NCI-H2081 (cell line): Measurements from ENCODE around the gene COQ7.

Experiments
- DNase-seq, 2 experiments: peaks; one replicate each; lab custom pipeline; 2025; lab: John Stamatoyannopoulos, UW

The COQ7 gene

DNA sequence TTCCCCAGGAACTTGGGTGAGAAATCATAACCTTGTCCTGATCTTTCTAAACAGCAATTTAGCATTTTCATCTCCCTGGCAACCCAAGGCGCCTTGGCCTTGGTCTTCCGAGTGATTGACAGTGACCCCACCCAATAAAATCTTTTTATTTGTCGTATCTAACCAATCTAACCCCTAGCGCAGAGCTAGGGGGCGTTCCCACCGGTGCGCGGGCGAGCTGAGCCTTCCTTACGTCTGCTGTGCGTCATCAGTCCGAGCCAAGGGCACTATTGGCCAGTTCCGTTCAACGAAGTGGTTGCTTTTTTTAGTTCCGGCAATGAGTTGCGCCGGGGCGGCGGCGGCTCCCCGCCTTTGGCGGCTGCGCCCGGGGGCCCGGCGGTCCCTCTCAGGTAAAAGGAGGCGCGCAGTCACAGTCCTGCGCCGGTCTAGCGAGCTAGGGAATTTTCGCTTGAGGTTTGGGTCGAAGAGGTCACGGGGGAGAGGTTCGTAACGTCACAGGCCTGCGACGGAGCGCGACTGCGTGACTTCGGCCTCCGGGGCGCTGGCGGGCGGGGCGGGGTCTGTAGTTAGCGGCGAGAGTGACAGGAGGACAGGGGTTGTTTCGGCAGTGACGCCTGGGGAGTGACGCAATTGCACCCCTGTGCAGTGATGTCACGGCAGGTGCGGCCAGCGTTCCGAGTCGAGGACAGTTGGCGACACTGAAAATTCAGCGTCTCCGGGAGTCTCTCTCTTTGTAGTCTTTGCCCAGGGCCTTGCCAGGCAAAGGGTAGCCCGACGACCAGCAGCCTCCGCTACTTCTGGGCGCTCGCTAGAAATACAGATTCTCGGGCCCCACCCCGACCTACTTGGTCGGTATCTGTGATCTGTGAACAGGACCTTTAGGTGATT is at the start of gene COQ7:
Gene COQ7 (plus strand): TSS at position 266 of the 888 bp plus-strand sequence. CDS start 51 bp downstream, at position 317.
- DNase-seq = peak; percentile 98 to 100

DNA sequence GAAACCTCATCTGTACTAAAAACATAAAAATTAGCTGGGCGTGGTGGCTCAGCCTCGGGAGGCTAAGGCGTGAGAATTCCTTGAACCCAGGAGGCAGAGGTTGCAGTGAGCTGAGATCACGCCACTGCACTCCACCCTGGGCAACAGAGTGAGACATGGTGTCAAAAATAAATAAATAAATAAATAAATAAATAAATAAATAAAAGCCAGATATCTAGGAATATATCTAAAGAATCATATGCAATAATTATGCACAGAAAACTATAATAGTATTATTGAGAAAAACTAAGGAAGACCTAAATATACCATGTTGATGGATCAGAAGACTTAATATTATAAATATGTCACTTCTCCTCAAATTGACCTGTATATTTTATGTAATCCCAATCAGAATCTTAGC is 46.7 kb upstream of the COQ7 start:
- no peak for DNase-seq

DNA sequence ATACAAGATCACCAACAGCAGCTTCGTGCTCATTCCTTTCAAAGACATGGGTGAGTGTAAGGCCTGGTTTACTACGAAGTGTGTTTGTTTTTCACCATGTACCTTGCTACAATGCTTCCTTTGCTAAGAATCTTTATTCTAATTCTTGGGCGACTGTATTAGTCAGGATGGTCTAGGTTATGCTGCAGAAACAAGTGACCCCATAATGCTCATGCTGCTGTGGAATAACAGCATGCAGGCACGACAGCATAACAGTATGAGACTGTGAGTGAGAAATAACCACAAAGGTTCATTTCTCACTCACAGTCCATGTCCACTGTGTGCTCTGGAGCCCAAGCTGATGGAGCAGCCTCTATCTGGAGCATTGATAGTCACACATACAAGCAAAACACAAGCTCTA is 45.7 kb upstream of the COQ7 start:
- no peak for DNase-seq

DNA sequence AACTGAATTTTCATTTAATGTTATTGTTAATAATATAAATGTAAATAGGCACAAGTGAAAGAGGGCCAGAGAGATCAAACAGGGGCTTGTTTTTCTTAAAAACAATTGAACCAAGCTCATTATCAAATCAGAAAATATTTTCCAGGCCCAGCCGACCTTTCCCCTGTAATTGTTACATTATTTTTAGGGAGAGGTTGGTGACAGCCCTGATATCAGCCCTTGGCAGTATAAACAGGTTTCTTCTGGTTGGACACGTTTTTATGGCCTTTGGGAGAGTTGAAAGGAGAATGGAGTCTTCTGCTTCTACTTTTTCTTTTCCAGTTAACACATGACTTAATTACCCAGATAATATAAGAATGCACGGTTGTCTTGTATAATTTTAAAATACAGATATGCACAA is 40.0 kb upstream of the COQ7 start:
- no peak for DNase-seq

DNA sequence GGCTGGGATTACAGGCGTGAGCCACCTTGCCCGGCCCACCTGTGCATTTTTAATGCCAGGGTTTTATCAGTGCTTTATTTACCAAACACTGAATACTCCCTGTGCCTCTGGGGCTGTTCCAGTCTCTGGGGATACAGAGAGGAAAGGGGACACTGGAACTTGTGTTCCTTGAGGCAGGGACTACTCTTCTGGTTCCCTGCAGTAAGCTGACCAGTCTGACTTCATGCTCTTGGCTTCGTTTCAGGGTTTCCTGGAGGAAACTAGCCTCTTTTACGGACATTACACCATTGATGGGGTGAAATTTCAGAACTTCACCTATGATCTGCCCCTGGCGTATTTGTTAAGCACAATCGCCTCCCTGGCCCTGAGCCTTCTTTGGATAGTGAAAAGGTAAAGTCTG is 37.4 kb upstream of the COQ7 start:
- DNase-seq = no peak

DNA sequence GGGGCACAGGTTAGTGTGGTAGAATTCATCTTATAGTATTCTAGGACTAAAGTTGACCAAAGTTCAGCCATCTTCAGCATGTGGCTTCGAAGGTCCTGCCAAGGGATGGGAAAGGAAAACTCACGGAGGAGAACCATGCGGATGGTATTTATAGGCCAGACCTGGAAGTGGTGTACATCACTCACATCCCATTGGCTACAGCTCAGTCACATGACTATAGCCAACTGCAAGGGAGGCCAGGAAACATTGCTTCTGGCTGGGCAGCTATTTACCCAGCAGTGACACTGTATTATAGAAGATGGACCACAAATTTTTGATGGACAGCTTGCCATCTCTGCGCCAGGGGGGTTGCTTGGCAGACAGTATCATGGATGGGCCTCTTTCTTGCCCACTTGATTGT is 35.7 kb upstream of the COQ7 start:
- DNase-seq = no peak

DNA sequence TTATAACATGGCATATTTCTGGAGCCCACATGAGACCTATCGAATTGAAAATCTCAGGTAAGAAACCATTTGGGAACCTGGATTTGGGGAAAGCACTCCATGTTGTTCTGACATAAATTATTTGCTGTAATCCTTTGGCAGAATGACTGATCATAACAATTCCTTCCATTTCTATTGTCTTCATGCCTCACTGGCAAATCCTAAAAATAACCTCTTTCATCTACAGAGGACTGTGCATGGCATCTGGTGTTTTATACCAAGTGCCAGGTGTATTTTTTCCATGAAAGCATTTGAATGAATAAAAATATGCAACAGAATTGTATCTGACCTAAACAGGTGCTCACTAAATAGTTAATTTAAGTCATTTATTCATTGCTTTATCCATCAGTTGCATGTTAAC is 33.7 kb upstream of the COQ7 start:
- no peak for DNase-seq

DNA sequence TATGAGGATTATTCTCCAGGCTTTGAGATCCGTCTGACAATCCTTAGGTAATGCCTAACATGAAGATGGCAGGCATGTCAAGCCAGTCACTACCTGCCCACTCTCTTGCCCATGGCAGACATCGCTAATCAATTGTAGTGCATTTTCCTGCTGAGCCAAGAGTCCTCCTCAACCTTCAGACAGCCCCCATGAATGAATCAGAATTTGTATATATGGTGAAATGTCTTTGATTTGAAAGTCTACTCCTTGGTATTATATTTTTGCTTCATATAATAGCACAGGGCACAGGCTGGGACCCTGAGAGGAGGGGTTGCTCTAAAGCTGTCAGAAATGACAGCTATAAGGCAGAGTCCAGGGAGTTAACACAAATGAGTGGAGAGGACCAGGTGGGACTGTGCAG is 27.0 kb upstream of the COQ7 start:
- no peak for DNase-seq

DNA sequence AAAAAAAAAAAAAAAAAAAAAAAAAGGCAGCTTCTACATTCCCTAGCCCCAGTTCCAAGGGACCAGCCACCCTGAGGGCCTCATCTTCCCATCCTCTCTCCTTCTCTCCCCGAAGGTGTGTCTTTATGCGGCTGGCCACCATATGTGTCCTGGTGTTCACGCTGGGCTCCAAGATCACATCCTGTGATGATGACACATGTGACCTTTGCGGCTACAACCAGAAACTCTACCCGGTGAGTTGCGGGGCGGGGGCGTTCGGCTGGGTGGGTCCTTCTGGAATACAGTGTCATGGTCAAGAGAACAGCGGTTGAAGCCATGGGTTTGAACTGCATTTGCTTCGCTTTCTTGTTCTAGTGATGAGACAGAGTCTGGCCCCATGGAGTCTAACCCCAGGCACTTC is 22.6 kb upstream of the COQ7 start:
- DNase-seq = no peak

DNA sequence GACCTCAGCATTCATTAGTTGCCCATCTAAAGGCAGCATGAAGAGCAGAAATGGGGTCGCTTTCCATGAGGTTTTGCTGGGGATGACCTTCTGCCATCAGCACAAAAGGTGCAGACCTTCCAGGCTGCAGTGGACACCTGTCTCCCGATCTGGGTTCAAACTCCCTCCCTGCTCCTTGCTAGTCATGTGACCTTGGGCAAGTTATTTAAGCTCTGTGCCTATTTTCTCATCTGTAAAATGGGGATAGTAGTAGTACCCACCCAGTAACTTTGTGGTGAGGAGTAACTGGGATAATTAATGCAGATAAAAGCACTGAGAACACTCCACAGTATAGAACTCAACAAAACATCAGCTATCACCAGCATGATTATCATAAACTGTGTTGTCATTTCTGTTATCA is 21.4 kb upstream of the COQ7 start:
- no peak for DNase-seq

DNA sequence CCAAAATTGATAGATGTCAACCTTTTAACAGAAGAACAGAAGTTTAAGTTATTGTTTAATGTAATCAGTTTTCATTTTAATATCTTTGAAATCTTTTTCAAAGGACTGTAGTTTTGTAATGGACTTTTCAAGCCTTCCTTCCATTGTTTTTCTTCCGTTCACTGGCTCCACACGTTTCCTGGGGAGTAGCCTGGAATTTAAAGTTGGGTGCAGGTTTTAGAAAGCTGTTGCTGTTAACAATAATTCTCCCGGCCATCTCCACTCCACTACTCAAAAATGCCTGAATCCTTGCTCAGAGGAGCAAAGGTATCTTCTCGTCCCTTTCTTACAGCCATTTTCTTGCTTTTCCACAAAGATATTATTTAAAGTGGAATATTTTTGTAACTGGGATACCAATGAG is 4.7 kb upstream of the COQ7 start:
- DNase-seq = no peak

DNA sequence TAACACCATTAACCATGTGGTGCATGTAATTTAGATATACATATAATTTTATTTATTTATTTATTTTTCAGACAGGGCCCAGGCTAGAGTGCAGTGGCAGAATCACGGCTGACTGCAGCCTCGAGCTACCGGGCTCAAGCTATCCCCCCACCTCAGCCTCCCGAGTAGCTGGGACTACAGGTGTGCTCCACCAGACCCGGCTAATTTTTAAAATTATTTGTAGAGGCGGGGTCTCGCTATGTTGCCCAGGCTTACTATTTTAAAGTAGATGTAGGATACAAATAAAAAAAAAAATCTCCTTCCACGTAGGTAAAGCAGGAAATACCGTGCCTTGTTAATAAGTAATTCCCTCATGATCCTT is 446 bp upstream of the COQ7 start:
- DNase-seq = no peak

DNA sequence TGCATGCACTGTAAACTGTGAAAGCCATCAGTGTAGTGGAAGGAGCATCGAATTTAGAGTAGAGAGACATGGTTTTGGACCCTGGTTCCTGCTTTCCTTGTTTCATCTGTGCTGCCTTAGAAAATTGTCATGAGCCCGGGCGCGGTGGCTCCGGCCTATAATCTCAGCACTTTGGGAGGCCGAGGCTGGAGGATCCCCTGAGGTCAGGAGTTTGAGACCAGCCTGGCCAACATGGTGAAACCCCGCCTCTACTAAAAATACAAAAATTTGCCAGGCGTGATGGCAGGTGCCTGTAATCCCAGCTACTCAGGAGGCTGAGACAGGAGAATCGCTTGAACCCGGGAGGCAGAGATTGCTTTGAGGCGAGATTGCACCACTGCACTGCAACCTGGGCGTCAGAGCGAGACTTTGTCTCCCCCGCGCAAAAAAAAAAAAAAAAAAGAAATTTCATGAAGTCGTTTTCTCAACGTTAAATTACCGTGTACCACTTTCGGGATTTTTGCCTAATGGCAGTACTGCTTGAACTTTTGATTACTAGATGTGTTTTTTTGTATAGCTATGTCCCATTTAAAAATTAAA is 912 bp downstream of the COQ7 start:
- DNase-seq = no peak

DNA sequence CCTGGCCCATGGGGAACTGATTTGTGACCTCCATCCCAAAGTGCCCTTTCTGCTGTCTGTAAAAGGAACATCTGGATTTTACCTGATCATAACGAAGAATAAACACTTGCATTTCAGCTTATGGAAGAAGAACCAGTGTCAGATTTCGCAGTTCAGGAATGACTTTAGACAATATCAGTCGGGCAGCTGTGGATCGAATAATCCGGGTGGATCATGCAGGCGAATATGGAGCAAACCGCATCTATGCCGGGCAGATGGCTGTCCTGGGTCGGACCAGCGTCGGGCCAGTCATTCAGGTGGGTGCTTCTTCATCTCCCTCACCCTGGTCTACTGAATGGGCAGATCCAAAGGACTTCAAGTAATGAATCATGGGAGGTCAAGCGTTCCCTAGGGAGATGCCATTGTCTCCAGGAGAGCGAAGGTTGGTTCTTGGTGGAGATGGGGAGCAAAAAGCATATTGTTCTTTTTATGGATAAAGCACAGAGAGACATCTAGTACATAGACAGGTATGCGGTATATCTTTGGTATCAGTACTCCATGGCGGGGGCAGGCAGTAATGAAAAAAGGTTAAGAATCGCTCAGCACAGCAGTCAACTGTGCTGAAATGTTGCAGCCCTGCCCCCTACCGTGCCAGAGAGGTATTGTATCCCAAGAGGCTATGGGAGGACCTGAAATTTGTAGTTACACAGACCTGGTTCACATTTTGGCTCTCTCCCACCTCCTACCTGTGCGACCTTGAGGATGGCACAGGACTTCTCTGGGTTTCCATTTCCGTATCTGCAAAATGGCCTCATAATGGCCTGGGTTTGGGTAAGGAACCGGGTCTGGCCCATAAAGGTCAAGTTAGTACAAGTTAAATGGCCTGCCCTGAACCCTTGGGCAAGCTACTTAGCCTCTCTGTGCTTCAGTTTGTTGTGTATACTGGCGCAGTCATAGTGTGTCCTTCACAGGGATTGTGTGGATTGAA is 4.7 kb downstream of the COQ7 start:
- no peak for DNase-seq

DNA sequence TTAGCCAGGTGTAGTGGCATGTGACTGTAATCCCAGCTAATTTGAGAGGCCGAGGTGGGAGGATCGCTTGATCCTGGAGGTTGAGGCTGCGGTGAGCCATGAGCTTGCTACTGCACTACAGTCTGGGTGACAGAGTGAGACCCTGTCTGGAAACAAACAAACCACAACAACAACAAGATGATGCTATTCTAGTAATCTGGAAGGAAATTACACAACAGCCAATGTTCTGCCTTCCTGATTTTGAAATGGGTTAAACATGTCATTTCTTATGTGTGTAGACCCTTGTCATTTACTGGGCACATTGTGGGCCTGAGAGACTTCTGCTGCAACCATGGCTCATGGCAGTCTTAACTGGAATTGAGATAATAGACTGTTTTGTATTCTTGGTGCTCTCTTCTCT is 5.9 kb downstream of the COQ7 start:
- DNase-seq = no peak

DNA sequence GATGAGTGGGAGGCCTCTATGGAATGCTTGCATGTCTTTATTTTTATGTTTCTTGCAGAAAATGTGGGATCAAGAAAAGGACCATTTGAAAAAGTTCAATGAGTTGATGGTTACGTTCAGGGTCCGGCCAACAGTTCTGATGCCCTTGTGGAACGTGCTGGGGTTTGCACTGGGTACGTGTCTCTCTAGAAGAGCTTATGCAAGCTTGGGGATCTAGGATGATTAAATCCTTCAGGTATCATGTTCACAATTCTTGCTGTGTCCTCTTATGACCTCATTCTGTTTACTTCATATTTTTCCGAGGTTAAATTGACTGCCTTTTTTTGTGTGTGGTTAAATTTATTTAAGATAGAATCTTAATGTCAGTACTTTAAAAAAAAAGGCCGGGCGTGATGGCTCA is 6.4 kb downstream of the COQ7 start:
- no peak for DNase-seq

DNA sequence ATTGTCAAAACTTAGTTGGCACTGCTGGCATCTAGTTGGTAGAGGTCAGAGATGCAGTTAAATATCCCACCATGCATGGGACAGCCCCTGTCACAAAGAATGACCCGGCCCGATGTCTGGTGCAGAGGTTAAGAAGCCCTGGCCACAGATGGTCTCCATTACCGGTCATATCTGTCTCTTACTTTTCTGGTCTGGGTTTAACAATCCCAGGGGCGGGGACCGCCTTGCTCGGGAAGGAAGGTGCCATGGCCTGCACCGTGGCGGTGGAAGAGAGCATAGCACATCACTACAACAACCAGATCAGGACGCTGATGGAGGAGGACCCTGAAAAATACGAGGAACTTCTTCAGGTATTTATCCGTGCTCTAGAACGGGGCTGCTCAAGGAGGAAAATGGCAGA is 8.1 kb downstream of the COQ7 start:
- DNase-seq = no peak

DNA sequence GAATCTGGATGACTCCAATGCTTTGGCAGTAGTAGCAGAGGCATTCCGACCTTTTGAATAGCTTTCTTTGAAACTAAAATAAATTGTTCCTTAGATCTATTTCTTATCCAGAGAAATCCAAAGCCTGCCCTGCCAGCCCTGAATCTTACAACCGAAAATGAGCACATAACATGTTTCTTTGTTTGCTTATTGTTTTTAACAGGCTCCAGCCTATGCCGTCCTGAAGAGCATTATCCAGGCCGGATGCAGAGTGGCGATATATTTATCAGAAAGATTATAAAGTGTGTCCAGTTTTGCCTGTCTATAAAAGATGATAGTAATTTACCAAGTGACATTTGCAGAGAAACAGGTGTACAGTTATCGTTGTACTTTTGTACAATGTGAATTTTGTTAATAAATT is 10.5 kb downstream of the COQ7 start:
- no peak for DNase-seq

DNA sequence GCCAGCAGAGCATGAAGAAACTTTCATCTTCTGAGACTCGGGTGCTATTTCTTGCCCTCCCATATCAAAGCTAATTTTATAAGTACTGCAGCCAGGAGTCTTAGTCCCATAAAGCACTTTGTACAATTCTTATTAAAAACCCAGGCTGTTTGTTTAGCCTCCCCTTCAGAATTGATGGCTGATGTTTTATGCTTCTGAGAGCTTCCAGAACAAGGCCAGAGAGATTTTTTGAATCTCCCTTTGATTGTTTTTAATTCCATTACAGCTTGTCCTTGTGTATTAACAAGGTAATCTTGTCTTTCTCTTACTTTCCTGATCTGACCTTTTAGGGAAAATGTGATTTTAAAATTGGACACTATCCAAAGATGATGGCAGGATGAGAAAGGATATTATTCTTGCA is 16.3 kb downstream of the COQ7 start:
- DNase-seq = no peak

DNA sequence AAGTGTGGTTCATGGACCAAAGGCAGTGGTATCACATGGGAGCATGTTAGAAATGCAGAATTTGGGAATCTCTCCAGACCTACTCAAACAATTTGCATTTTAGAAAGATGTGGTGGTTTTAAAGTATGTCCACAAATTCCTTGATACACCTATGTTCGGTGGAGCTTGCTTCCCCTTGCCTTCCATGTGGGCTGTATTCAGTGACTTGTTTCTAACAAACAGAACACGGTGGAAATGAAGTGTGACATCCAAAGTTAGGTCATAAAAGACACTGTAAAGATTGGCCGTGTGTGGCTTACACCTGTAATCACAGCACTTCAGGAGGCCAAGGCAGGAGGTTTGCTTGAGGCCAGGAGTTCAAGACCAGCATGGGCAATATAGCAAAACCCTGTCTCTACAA is 16.7 kb downstream of the COQ7 start:
- DNase-seq = no peak

DNA sequence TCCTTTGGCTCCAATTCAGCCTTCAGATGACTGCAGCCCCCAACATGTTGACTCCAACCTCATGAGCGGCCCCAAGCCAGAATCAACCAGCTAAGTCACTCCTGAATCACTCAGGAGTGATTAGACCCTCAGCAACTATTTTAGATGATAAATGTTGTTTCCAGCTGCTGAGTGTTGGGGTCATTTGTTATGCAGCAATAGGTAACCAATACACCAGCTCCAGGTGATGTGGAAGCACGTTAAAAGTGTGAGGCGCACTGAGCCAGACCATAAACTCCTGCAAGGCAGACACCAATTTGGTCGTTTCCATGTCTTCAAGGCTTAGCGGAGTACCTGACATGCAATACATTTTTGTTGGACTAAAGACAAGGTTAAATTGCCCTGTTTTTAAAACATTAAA is 17.5 kb downstream of the COQ7 start:
- no peak for DNase-seq

DNA sequence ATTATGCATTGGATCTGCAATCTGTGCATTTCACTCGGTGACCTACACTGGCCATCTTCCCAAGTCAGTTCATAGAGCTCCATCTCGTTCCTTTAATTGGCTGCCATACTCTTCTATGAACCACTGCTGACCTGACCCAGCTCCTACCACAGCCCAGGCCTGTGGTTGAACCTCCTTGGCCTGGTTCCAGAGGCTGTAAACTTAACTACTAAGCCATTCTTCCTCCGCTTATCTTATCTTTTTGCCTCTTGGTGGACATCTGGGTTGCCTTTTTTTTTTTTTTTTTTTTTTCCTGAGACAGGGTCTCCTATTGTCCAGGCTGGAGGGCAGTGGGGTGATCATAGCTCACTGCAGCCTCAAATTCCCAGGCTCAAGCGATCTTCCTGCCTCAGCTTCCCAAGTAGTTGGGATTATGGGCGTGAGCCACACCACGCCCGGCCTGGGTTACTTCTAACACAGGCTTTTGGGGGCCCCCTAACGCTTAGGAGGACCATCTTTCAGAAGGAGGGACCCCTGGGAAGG is 18.3 kb downstream of the COQ7 start:
- no peak for DNase-seq
